ENCODE data around the gene GLYATL1B.
"Not testable (repeated sequence)": the region's sequence is repeated elsewhere in the genome, so short reads cannot be mapped to it uniquely, and the experiment has no call there.

Gene GLYATL1B, protein sequence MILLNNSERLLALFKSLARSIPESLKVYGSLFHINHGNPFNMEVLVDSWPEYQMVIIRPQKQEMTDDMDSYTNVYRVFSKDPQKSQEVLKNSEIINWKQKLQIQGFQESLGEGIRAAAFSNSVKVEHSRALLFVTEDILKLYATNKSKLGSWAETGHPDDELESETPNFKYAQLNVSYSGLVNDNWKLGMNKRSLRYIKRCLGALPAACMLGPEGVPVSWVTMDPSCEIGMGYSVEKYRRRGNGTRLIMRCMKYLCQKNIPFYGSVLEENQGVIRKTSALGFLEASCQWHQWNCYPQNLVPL

DNA sequence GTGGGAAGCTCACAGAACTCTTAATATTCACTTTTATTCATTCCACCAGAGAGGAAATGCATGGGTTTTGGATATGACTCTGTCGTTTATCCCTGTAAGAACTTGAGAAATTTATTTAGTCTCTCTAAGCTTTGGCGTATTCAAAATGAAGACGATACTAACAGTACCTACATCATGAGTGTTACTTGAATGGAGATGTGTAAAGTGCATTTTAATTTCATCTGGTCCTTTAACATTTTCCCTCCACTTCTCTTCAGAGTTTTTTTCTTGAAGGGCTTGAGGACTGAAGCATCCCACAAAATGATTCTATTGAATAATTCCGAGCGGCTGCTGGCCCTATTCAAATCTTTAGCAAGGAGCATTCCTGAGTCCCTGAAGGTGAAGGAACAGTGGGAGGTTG, at the start of gene GLYATL1B:
TSS of gene GLYATL1B (plus strand) at position 301 of the 400 bp plus-strand sequence. CDS start at position 301, 0 bp downstream.
- in situ Hi-C loops (cut with HindIII; ENCODE audit: low pct_unique_long_range_greater_than_20kb, low sequenced_read_pairs); DNase-seq (ENCODE audit: low read depth in 1 of 2, low spot score in 1 of 2): not testable (repeated sequence)

DNA sequence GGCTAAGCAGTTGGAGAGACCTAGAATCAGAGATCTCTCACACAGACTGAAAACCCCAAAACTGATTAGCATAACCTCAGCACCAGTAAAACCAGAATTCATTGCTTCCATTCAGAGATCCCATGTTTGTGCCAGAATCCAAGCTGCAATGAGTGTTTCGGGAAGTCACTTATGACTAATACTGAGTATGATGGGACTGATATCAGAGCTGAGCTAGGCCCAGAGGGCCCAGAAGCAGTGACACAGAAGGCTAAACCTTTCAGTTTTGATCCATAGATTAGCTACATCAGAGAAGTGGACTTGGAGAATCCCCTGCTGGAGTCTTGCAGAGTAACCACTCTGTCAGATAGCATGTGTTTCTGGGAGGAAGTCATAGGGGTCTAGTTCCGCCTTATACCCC, 49.6 kb upstream of the GLYATL1B start:
- DNase-seq (ENCODE audit: low read depth in 1 of 2, low spot score in 1 of 2); in situ Hi-C loops (cut with HindIII; ENCODE audit: low pct_unique_long_range_greater_than_20kb, low sequenced_read_pairs): not testable (repeated sequence)

DNA sequence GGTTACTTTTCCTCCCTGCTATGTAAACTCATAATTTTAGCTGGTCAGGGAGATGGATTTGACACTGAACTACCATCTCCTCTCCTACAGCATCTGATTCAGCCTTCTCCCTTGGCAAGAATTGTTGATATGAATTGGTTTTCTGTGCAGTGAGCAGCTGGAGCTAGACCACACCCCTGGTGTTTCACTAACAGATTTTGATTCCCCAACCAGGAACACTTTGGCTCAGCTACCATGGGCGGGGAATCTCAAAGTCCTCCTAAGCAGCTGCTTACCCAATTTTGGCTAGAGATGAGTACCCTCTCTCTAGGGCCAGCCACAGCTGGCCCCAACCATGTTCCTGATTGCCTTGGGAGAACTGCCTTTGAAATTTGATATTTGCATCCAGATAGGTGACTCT, 48.7 kb upstream of the GLYATL1B start:
- DNase-seq (ENCODE audit: low read depth in 1 of 2, low spot score in 1 of 2); in situ Hi-C loops (cut with HindIII; ENCODE audit: low pct_unique_long_range_greater_than_20kb, low sequenced_read_pairs): not testable (repeated sequence)

DNA sequence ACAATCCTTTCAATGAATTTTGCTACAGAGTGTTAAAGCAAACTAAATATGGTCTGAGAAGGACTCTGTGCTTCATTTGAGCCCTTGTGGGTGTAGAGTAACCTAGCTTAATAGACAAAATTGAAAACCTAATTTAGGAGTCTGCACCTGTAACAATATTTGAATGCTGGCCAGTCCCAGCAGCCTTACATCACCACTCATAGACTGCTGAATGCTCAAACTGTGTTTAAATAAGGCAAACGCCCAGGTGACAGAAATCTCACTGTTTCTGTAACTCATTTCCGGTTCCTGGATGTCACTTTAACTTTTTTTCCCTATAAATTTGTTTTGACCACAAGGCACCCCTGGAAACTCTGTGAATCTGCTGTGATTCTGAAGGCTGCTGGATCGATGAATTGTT, 45.5 kb upstream of the GLYATL1B start:
- no peak for DNase-seq (ENCODE audit: low read depth in 1 of 2, low spot score in 1 of 2)
- in situ Hi-C loops (cut with HindIII; ENCODE audit: low pct_unique_long_range_greater_than_20kb, low sequenced_read_pairs), result no loop called here
- TF ChIP-seq JUND (IDR thresholded peaks at IDR 0.05; ENCODE audit: low read depth), result no peak

DNA sequence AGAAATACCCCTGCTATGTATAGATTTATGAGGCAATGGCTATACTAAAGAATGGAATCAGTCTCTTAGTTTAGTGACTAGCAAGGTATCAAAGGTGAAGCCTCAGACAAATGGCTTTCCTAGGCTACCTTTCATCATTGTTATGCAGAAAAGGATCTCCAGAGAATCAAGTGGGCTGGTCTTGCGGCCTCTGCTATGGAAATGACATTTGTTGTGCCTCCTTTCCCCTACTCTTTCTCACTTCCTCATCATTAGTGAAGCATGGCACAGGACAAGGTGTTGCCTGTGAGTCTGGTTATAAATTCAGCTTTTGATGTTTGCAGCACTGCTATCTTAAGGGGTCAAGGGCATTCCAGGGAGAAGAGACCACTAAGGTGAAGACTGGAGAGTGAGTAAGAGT, 34.7 kb upstream of the GLYATL1B start:
- DNase-seq (ENCODE audit: low read depth in 1 of 2, low spot score in 1 of 2); in situ Hi-C loops (cut with HindIII; ENCODE audit: low pct_unique_long_range_greater_than_20kb, low sequenced_read_pairs): not testable (repeated sequence)

DNA sequence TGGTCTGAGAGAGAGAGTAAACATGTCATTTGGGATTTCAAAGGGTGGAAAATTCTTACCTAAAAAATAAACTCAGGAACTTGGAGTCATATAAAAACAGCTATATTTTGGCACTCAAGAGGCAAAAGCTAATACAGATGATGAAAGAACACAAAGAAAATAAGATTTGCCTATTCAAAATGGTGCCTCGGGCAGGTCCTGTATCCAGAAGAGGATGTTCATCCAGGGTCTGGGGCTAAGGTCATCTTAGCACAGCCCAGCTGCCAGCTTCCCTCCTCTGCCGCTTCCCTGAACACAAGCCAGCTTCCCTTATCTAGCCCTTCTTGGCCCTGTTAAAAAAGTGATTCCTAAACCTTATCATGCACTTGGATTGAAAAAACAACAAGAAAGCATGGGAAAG, 33.8 kb upstream of the GLYATL1B start:
- DNase-seq (ENCODE audit: low read depth in 1 of 2, low spot score in 1 of 2); in situ Hi-C loops (cut with HindIII; ENCODE audit: low pct_unique_long_range_greater_than_20kb, low sequenced_read_pairs): not testable (repeated sequence)

DNA sequence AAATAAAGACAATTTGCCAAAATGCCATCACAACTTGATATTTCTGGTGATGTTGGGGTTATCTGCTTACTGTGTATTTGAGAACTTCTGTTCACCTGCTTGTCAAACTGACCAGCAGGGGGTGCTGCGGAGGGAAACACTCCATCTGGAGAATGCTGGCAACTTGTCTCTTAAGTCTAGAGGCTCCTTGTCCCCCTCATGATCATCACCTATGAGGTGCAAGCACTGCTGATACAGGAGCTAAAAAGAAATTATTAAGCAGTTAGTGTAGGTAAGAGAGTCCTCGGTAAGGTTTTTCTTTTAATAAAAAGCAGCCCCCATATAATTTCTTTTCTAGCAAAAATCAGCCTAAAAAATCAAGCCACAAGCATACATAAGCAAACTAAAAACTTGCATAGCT, 32.7 kb upstream of the GLYATL1B start:
- no peak for TF ChIP-seq JUND (IDR thresholded peaks at IDR 0.05; ENCODE audit: low read depth)
- DNase-seq (ENCODE audit: low read depth in 1 of 2, low spot score in 1 of 2), result peak in 1 of 2 experiments; percentile 63
- in situ Hi-C loops (cut with HindIII; ENCODE audit: low pct_unique_long_range_greater_than_20kb, low sequenced_read_pairs), result no loop called here

DNA sequence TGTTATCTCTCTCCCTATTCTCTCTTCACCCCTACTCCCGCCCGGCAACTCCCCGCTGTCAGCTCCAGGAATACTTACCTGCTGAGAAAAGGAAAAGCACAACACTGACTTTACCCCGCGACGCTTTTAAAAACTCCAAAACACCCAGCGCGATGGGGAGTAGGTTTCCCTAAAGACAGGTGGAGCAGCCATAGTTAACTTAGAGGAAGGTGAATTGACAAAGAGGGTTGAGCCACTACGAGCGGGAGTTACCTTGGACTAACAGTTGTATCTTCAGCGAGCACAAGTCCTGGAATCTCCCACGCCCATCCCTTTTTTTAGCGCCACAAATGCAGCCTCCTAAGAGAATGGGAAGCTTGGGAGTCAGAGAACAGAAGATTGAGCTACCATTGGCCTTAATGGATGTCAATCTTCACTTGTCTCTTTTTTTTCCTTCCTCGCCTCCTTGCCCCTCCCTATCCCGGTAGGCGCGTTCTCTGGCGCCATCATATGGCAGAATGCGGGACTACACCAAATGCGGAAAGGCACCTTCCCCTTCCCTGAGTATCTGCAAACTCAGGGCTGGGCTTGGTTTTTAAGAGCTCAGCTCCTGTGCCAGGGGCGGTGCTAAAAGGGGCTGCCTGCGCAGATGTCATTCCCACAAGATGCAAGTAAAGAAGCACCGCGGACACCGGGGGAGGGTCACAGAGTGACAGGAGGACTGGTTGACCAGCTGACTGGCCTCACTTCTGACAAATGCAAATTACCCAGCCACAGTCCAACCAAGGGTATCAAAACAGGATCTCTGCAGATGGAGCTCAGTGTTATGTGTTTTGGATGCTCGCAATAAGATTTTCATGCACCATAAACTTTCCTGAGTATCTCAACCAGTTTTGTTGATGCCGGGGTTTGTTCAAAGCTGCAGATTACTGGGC, 27.7 kb upstream of the GLYATL1B start:
- peak; percentile 85 to 99 for DNase-seq (ENCODE audit: low read depth in 1 of 2, low spot score in 1 of 2)

DNA sequence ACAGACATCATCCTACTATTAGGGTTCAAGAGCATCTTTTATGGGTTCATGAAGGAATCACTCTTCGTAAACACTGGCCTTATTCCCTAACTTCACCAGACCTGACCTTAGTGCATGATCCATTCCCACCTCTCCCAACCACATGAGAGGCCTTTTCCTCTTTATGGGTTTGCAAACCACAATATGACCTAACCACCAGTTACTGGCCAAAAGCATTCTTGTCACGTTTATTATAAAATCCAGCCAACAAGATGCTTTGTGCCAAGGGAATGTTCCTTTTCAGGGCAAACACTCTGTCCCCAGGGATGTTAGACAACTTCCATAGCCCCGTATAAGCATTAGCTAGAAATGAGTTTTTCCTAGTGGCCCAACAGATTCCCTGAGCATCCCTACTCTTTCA, 26.0 kb upstream of the GLYATL1B start:
- in situ Hi-C loops (cut with HindIII; ENCODE audit: low pct_unique_long_range_greater_than_20kb, low sequenced_read_pairs); DNase-seq (ENCODE audit: low read depth in 1 of 2, low spot score in 1 of 2): not testable (repeated sequence)

More for the DNA sequence above, 27.7 kb upstream of the GLYATL1B start:
- in situ Hi-C loops (cut with HindIII; ENCODE audit: low pct_unique_long_range_greater_than_20kb, low sequenced_read_pairs), result not testable (repeated sequence)

DNA sequence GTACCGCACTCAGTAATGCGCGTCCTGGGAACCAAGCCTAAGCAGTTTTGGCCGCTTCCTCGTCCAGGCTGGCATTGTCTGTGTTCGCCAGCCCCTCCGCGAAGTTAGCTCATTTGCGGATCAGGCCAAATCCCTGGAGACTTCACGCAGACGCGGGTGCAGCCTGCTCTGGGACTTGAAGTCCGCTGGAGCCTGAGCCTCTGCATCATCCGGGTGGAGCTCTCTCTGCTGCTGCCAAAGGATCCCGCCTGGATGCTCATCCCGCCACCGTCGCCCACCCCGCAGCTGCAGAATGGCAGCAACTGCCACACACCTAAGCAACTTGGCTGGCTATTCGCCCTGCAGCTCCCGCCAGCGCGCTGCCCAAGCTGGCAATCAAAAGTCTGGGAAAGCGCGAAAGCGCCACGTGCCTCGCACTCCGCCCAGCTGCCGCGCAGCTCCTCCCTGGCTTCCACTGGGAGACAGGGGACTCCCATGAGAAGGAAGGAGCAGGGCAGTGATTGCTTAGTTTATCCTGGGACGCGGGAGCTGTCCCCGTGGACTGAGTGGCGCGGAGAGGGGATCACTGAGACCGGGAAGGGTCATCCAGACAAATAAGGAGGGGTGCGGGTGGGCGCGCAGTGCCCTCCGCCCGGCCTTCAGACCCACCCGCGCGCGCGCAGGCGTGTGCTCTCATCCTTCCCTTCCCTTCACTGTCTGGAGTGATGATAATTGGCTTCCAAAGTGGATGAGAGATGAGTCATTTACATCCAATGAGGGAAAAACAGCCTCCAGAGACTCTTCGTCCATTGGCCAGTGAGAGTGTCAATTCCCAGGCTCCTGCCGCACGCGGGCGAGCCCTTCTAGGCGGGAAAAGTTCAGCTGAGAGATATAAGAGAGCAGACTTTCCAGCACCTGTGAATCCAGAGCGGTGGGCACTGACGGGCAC, 23.2 kb upstream of the GLYATL1B start:
- in situ Hi-C loops (cut with HindIII; ENCODE audit: low pct_unique_long_range_greater_than_20kb, low sequenced_read_pairs), result no loop called here
- peak in 1 of 2 experiments; percentile 77 for DNase-seq (ENCODE audit: low read depth in 1 of 2, low spot score in 1 of 2)
- TF ChIP-seq JUND (IDR thresholded peaks at IDR 0.05; ENCODE audit: low read depth), result no peak

DNA sequence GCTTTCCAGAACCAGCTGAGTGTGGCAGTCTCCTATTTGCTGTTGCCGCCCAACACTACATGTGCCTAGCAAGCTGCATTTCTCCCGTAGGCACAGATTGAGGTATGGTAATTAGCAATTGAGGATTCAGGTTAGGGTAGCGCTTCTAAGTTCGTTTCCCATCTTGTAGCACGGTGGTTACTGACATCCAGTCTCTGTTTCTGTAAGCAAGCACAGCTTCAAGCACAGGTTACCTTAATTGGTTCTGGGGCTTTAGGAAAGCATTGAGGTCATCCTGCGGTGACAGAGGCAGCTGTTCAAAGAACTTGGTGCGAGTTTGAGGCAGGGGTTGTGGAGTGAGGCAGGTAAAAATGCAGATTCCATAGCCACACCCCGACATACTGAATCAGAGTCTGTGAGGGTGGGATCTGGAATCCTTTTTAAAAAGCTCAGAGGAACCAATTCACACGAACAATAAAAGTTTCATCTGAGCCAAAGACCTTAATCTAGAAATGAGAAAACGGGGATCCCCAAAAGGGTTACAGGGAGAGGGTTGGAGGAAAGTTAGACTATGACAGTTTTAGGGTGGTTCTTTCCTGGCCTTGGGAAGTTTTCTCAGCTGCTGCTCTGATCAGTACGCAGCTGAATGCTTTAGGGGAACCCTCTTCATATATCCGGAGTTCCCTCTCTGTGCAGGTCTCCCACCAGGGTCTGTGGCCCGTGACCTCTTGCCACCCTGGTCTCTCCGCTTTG, 21.9 kb upstream of the GLYATL1B start:
- in situ Hi-C loops (cut with HindIII; ENCODE audit: low pct_unique_long_range_greater_than_20kb, low sequenced_read_pairs); DNase-seq (ENCODE audit: low read depth in 1 of 2, low spot score in 1 of 2): not testable (repeated sequence)

DNA sequence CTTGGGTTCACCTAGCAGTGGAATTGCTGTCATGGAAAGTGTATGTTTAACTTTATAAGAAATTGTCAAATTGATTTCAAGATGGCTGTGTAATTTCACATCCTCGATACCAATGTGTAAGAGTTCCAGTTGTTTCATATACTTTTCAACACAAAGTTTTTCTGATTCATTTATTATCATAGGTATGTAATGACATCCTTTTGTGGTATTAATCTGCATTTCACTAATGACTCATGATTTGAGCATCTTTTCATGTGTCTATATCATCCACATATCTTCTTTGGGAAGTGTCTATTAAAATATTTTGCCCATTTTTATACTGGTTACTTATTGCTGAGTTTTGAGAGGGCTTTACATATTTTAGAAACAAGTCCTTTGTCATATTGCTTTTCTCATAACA, 17.0 kb upstream of the GLYATL1B start:
- in situ Hi-C loops (cut with HindIII; ENCODE audit: low pct_unique_long_range_greater_than_20kb, low sequenced_read_pairs), result no loop called here
- no peak for TF ChIP-seq JUND (IDR thresholded peaks at IDR 0.05; ENCODE audit: low read depth)

More for the DNA sequence above, 17.0 kb upstream of the GLYATL1B start:
- no peak for DNase-seq (ENCODE audit: low read depth in 1 of 2, low spot score in 1 of 2)

Measured in T47D (cell line).